Daoy (cell line): Measurements from ENCODE around the gene RACGAP1. TPM values are rescaled to one million over a fixed set of nuclear protein-coding genes. Genes with fewer than 3 reads are reported as not detected.

Experiments used
- DNase-seq: peaks from one replicate; pipeline ENCODE4 v3.0.0-alpha.2; 2015; ENCODE audit warnings: low read depth
- total RNA-seq: library from RNA; depleted of rRNA; stranded (reverse); fragments of >200 nt; shearing (Covaris generic); gene quantifications from 2 replicates; pipeline ENCODE4 v1.2.3, GENCODE V29; 2014; rRNA removed

RACGAP1 gene
- 223 and 292 TPM in 2 replicates for total RNA-seq

DNA sequence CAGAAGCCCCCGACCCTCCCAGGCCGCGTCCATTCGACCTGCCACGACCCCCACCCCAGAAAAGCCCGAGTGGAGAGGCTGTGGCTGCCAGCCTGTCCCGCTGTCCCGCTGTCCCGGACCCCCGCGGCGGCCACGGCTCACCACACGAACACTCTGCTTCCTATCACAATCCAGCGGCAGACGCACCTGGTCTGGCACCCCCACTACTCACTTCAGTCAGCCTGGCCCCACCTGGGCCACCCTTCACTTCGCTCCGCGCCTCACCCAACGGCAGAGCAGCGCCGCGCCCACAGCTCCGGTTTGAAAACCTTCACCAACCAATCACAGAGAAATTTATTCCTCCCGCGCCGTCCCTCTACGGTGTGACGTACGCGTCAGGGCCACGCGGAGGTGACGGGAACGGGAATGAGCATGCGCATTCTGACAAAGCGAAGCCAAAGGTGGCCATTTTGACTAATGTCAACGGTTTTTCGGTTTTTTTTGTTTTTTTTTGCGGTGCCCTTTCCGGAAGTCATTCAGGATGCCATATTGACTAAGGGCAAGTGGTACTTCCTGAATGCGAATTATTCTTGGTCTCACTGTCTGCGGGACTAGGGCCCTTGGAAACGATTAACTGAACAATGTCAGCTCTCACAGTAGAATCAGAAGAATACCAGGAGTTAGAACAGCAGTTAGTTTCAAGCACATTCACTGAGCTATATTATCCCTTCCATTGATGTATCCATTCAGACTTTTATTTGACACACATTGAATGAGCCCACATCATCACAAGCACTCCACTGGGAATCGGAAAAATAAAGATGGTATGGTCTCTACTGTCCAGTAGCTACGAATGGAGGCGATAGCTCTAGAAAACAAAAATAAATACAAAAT, at the start of gene RACGAP1:
Gene RACGAP1 (minus strand): TSS at position 308 of the 873 bp plus-strand sequence. CDS start 8,779 bp downstream, outside the sequence.
- peak; percentile 99 for DNase-seq

- DNase-seq = no peak
Measured at GRCh38 chr12:50073712-50074111, 48.4 kb upstream of the RACGAP1 start.

- no peak for DNase-seq
Measured at GRCh38 chr12:50073206-50073605, 47.9 kb upstream of the RACGAP1 start.

GRCh38 chr12:50072198-50072907, 47.1 kb upstream of the RACGAP1 start:
- no peak for DNase-seq

GRCh38 chr12:50070314-50071060, 45.2 kb upstream of the RACGAP1 start:
- DNase-seq = peak; percentile 83

DNA sequence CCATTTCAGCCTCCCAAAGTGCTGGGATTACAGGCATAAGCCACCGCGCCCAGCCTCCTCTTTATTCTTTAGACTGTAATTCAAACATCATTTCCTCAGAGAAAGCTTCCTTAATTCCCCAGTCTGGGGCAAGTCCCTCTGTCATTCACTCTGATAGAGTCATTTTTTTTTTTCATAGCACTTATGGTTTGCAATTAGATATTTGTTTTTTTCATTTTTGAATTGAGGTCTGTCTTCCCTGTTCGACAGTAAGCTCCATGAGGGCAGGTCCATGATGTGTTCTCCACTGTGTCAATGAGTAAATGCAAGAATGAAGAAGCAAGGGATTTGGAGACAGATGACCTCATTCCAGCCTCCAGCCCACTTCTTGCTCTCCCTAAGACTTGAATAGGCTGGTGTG, 44.2 kb upstream of the RACGAP1 start:
- DNase-seq = no peak

DNA sequence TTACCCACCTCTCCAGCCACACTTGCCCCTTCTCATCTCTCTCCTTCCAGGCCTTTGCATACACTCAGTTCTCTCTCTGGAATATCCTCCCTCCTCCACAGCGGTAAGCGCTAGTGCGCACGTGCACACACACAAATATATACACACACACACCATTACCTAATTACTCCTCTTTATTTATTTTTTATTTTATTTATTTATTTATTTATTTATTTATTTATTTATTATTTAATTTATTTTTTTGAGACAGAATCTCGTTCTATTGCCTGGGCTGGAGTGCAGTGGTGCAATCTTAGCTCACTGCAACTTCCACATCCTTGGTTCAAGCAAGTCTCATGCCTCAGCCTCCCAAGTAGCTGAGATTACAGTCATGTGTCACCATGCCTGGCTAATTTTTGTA, 43.8 kb upstream of the RACGAP1 start:
- DNase-seq = no peak

- peak; percentile 53 for DNase-seq
Measured at GRCh38 chr12:50066402-50066801, 41.1 kb upstream of the RACGAP1 start.

GRCh38 chr12:50065726-50066310, 40.5 kb upstream of the RACGAP1 start:
- DNase-seq = no peak

- DNase-seq = no peak
Measured at GRCh38 chr12:50062728-50063460, 37.6 kb upstream of the RACGAP1 start.

GRCh38 chr12:50061946-50062686, 36.8 kb upstream of the RACGAP1 start:
- DNase-seq = no peak

DNA sequence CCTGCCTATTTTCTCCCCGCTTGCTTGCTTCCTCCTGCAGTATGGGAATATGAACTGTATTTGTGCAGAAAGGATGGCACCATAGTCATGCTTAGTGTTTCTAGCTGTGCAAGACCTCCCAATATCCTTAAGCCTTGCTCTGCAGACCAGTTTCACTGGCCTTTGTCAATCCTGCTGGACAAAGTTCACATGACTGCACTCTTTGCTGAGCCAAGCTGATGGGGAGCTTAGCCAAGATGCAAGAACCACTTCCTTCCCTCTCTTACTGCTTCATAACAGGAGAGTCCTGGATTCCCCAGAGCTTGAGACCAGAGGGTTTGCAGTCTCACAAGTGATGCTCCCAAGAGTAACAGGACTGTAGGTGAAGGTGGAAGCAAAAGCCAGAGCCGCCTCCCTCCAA, 35.9 kb upstream of the RACGAP1 start:
- no peak for DNase-seq

DNA sequence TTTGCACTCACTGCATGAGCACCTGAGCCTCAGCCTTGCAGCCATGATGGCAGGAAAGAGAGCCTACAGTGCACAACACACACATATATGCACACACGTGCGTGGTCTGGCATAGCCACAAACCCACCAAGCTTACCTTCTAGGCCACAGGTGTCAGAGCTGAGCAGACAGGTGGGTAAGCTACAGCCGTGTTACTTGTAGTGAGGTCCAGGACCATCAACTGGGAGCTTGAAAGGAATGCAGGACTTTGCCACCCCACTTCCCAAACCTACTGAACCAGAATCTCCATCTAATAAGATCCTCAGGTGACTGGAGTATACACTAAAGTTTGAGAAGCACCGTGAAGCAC, 34.8 kb upstream of the RACGAP1 start:
- DNase-seq = no peak

DNA sequence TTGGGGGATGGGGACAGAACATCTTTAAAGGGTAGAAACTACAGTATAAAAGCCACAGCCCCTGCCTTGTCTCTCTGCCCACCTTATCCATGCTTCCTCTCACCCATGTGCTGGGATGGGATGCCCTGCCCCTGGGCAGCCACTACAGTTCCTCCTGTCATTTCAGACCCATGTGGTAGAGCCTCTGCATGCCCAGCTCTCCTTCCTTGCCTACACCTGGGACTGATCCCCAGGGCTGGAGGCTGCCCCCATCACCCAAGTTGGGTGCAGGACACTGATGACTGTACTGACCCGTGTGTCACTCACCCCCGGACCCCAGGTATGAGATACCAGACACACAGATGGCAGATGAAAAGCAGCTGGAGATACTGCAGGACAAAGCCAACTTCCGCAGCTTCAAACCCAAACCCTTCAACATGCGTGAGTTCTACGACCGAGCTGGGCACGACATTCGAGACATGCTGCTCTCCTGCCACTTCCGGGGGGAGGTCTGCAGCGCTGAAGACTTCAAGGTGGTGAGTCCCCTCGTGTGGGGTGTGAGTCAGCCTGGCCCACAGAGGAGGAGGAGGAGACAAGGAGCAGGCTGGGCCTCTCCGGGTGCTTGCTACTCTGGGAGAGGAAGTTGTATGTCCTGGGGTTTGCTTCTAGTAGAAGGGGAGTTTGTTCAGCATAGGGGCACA, 34.3 kb upstream of the RACGAP1 start:
- peak; percentile 79 for DNase-seq

DNA sequence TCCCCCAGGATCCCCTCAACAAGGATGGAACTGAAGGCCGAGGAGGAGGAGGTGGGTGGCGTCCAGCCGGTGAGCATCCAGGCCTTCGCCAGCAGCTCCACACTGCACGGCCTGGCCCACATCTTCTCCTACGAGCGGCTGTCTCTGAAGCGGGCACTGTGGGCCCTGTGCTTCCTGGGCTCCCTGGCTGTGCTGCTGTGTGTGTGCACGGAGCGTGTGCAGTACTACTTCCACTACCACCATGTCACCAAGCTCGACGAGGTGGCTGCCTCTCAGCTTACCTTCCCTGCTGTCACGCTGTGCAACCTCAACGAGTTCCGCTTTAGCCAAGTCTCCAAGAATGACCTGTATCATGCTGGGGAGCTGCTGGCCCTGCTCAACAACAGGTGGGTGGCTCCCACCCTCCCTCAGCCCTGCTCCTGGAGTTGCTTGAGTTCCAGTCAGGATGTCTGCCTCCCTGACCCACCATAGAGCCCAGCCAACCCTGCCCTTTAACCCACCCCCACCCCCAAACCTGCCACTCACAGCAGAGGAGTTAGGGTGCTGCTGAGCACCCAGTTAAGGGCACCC, 33.5 kb upstream of the RACGAP1 start:
- DNase-seq = no peak

- no peak for DNase-seq
Measured at GRCh38 chr12:50057896-50058670, 32.8 kb upstream of the RACGAP1 start.

DNA sequence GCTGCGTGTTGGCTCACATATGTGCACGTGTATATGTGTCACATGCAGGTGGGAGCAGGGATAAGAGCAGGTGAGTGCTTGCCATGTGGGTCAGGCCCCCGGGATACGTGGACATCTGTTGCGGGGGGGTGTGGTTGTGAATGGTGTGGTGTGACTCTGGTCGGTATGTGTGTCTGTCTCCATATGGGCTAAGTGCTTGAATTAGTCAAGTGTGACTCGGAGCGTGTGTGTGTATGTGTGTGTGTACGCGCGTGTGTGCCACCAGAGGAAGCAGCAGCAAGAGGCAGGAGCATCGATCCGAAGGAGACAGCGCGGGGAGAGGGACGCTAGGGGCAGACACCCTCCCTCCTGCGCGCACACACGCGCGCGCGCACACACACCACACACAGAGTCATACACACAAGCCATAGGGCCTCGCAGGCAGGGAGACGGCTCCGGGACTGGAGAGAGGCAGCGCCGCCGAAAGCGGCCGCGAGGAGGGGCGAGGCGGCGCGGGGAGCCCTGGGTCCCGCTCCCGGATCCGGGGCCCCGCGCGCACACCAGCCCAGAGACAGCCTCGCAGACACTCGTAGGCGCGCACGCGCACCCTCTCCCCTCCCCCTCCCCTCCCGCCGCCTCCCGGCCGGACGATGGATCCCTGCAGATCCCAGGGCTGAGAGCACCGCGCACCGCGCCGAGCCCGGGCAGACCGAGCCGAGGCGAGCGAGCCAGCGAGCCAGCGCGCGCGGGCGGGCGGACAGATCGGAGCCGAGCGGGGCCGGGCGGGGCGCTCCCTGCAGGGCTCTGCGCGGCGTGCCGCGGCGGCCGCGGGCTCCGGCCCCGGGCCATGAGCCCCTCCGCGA, 31.9 kb upstream of the RACGAP1 start, which contains the start of gene ASIC1:
Gene ASIC1 (plus strand): TSS at position 597 of the 842 bp plus-strand sequence. CDS start 1,171 bp downstream, outside the sequence.
- DNase-seq = peak; percentile 66

- DNase-seq = no peak
Measured at GRCh38 chr12:50056639-50056976, 31.3 kb upstream of the RACGAP1 start.
